T1000 (cell line): ENCODE measurements around the gene WDFY2.

ENCODE experiments used
- DNase-seq: peaks from one replicate; lab custom pipeline; 2025; ENCODE audit warnings: mixed read lengths; lab: John Stamatoyannopoulos, UW

Gene WDFY2

DNA sequence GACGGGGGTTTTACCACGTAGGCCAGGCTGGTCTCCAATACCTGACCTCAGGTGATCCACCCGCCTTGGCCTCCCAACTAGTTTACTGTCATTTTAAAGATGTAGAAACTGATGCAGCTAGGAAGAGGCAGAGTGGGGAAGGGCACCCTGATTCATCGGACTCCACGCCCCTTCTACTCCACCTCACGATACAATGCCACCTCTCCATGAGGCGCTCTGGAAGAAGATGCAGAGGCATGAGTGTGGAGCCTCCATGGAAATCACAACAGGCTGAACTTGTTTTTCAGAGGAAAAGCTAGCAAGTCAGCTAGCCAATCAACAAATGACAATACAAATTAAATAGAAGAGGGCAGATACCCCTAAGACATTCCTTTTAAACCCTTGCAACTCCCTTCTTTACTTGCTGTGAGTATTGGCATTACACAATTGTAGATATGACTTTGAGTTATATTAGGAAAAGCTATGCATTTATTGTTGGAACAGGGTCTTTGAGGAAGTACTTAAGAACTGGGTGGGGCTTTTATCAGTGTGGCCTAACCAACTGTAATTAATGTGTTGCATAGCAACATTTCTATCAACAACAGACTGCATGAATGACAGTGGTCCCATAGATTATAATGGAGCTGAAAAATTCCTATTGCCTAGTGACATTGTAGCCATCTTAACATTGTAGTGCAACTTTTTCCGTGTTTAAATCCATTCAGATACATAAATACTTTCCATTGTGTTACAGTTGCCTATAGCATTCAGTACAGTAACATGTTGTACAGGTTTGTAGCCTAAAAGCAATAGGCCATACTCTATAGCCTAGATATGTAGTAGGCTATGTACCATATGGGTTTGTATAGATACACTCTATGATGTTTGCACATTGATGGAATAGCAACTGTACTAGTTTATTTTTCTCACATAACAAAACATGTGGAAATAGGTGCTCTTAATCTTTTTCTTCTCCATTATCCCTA is 17.6 kb downstream of the WDFY2 start:
- no peak for DNase-seq

DNA sequence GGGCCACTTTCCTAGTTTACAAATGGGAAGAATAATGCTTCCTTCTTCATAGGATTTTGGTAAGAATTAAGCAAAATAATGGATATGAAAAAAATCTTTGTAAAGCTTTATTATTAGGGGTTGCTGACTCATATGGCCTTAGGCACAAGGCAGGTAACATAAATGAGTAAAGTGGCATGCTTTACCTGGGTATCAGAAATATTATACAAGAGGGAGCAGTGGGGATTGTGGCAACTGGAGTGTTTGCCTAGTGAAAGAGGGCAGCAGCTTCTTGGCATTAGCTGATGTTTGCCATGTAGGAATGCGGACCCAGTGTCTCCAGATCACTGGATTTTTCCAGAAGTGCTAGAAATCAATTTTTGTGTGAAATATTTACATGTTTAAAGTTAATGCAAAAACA is 19.5 kb downstream of the WDFY2 start:
- DNase-seq, result no peak

- no peak for DNase-seq
Observed at GRCh38 chr13:51605698-51606097, 21.4 kb downstream of the WDFY2 start.

- no peak for DNase-seq
Observed at GRCh38 chr13:51607165-51607564, 22.9 kb downstream of the WDFY2 start.

- DNase-seq, result no peak
Observed at GRCh38 chr13:51608857-51609406, 24.7 kb downstream of the WDFY2 start.

GRCh38 chr13:51612867-51613266 is 28.6 kb downstream of the WDFY2 start:
- DNase-seq, result no peak

DNA sequence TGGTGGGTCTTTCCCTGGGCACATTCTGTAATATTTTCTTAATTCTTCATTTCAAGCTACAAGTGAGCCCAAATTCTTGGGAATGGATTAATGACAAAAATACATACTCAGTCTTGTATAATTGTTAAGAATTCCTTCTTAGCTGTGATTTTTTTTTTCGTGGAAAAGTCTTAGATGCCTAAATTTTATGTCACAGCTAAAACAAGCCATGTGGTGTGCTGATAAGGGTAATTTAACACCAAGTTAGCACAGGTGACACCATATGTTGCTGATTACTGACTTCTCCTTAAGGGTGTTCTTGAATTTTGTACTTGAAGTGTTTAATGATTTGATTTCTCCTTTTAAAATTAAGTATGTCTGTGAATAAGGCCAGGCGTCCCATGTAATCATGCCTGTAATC is 29.3 kb downstream of the WDFY2 start:
- DNase-seq, result no peak

DNA sequence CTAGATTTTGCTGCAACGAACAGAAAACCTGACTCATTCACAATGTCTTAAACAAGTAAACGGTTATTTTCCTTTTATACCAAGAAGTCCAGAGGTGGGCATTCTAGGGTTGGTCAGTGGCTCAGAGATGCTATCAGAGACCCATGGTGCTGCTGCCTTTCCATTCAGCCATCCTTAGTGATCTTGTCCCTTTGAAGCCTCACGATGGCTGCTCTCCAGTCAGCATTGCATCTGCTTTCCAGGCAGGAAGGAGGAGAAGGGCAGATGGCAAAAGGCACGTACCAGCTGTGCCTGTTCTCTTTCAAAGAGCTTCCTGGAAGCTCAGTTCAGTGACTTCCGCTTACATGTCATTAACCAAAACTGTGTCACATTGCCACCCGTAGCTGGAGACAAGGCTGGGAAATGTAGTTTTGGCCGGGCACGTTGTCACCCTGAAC is 30.1 kb downstream of the WDFY2 start:
- DNase-seq, result no peak

GRCh38 chr13:51618626-51619025 is 34.4 kb downstream of the WDFY2 start:
- DNase-seq, result no peak

DNA sequence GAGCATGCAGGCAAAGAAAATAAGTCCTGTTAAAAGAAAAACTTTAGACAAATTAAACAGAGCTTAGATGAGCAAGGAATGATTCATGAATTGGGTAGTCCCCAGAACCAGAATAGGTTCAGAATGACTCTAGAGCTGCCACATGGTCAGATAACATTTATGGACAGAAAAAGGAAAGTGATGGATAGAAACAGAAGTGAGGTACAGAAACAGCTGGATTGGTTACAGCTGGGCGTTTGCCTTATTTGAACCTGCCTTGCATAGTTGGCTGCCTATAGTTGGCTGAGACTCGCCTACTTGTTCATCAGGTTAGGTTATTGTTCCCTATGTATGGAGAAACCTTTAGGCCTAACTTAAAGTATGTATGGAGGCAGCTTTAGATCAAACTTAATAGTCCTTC is 35.4 kb downstream of the WDFY2 start:
- DNase-seq, result no peak

DNA sequence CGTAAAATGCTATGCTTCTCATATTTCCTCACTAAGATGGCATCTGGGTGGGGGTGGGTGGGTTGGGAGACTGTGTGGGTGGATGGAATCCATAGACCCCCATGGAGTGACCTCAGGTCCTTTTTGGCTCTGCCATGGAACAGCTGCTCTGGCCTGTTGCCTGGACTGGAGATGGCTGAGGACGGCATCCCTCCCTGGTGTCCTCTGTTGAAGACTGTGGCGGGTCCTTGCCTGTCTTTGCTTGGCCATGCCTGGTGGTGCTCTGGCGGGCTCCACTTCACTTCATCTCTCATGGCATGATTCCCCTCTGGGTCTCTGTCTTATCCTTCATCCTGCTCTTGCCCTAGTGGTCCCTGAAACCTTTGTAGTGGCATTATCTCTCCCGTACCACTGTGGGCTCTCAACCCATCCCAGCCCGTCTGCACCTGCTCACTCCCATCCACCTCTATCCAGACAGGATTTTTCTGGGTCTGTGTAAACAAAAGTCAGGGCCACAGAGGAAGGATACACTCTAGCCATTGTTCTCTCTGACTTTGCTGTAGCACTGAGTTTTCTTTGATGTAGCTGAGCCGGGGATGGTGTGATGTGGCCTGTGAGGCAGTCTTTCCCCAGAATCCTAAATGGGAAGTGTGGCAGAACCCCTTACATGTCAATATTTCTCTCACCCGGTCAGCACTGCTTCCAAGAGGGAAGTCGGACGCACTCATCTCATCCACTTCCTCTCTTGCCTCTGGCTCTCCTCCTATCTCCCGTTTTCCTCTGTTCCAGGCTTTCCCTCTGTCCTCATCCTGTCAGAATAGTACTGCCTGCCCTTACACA is 36.1 kb downstream of the WDFY2 start:
- no peak for DNase-seq

GRCh38 chr13:51621602-51622001 is 37.3 kb downstream of the WDFY2 start:
- no peak for DNase-seq

DNA sequence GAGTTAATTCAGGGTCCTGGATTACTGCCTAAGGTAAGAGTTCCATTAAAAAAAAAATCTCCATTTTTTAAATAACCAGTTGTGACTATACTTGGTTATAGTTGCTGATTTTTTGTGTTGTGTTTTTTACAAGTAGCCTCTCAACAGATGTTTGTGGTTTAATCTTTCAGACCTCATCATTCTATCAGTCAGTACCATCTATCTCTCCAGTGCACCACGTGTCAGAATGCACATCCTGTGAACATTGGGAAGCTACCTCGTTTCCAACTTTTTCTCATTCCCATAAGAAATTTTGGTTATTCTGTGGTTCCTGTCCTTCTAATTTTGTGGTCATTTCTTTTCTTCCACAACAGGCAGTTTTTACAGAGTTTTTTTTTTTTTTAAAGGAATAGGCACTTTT is 39.2 kb downstream of the WDFY2 start:
- DNase-seq, result no peak

DNA sequence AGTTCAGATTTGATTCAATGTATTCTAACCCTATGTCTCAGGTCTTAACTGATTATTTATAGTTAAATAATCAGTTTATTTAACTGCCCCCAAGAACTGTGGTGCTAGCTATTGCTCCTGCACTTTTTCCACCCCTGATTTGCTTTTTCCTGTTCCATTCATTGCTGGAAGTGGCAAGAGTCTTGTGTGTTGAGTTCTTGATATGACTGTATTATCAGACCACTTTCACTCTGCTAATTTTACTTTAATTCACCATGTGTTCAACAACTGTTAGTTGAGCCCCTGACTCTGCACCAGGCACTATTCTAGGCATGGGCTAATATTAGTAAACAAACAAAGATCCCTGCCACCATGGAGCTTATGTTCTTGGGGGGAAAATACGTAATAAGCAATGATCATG is 39.9 kb downstream of the WDFY2 start:
- DNase-seq, result no peak

GRCh38 chr13:51624695-51625345 is 40.6 kb downstream of the WDFY2 start:
- no peak for DNase-seq

- no peak for DNase-seq
Observed at GRCh38 chr13:51625555-51626345, 41.5 kb downstream of the WDFY2 start.

- no peak for DNase-seq
Observed at GRCh38 chr13:51626749-51627148, 42.5 kb downstream of the WDFY2 start.

GRCh38 chr13:51628059-51628852 is 44.0 kb downstream of the WDFY2 start:
- no peak for DNase-seq

- DNase-seq, result no peak
Observed at GRCh38 chr13:51629491-51630287, 45.4 kb downstream of the WDFY2 start.

DNA sequence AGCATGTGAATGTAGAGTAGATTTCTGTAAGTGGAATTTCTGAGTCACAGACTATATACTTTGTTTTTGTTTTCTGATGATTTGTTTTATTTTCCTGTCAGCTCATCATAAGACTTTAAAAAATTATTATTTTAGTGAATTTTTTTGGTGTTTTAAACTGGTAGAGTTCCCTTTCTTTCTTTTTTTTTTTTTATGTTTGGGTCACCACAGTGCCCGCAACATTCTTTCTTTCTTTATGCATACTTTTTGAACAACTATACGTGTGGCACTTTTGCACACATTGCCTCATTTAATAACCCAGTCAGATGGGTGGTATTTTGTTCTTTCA is 46.0 kb downstream of the WDFY2 start:
- DNase-seq, result no peak
